ENCODE data around the gene NUP210.

GRCh38 chr3:13353936-13354542, 66.1 kb downstream of the NUP210 start:
- TF ChIP-seq EZH2 (IDR thresholded peaks at IDR 0.05) (no peak), POLR2AphosphoS5 (IDR thresholded peaks at IDR 0.05; ENCODE audit: borderline replicate concordance, low read depth, low read length) (no peak), FOXP2 (optimal IDR thresholded peaks at IDR 0.05; ENCODE audit: control extremely low read depth, extremely low read length, insufficient read depth) (no peak)

Data from SK-N-MC (cell line).